K562 (cell line): Measurements from ENCODE around the gene CARD9. TPM values are rescaled to one million over a fixed set of nuclear protein-coding genes. Genes with fewer than 3 reads are reported as not detected.

ENCODE experiments used
- ATAC-seq: fragments of 200-7000 bp; cut with Tn5 transposase; 3 replicates; pipeline ENCODE4 v1.9.1; 2020; ENCODE audit warnings: moderate library complexity
- BruUV-seq: library from RNA; stranded (reverse); fragments of 400-500 nt; replicated peaks from 2 replicates; lab custom pipeline; 2021; lab: Mats Ljungman, UMichigan
- CTCF ChIA-PET: fragments of 300-600 bp; formaldehyde crosslinking; extraction: SDS; loops from one replicate; lab custom pipeline; 2021; ENCODE audit warnings: low intra/inter-chr PET ratio; lab: Yijun Ruan, JAX
- POLR2A ChIA-PET: fragments of 300-600, 350-650 bp; sonication (Branson Sonifier 250); formaldehyde crosslinking; extraction: SDS; loops from one replicate; lab custom pipeline; 2021; ENCODE audit warnings: antibody characterized with exemption, inconsistent platforms; lab: Yijun Ruan, JAX
- DNase-seq, 4 experiments: peaks; one replicate each; pipeline versions ENCODE4 v3.0.0 to v3.0.0-alpha.2; 2011 to 2018; ENCODE audit warnings: low spot score in 3 of 4, mixed read lengths in 3 of 4; ENCODE audit errors: extremely low read depth in 1 of 4
- FAIRE-seq: peaks from 2 replicates; lab custom pipeline; 2011; peaks lifted over from hg19 to GRCh38; lab: Jason Lieb, UNC
- H2AFZ ChIP-seq: 2 replicates; pipeline ENCODE4 v1.6.0; 2011; ENCODE audit warnings: low read depth, low read length, control low read depth, inconsistent platforms
- H3K27ac ChIP-seq: fragments of 200-600 bp; 3 replicates; pipeline ENCODE4 v1.8.0; 2011; ENCODE audit warnings: low read depth, mild to moderate bottlenecking, control low read depth, inconsistent platforms, low read length, moderate library complexity, mixed read lengths; ENCODE audit errors: extremely low read depth
- H3K27me3 ChIP-seq, 2 experiments: fragments of 300-600 bp in 1 of 2; 2 replicates in 1 of 2; 3 replicates in 1 of 2; pipeline versions ENCODE4 v1.6.0 to v1.8.0; 2011; ENCODE audit warnings: inconsistent platforms in 2 of 2, low read length in 2 of 2, mild to moderate bottlenecking in 1 of 2, mixed read lengths in 1 of 2, moderate library complexity in 1 of 2; ENCODE audit not compliant: control insufficient read depth in 2 of 2, insufficient read depth in 2 of 2
- H3K36me3 ChIP-seq: fragments of 300-600 bp; 3 replicates; pipeline ENCODE4 v1.8.0; 2011; ENCODE audit warnings: mild to moderate bottlenecking, low read length, inconsistent platforms; ENCODE audit not compliant: control insufficient read depth, insufficient read depth
- H3K4me1 ChIP-seq, 2 experiments: fragments of 200-600 bp in 1 of 2; replicated peaks in 1 of 2; 2 replicates in 1 of 2; 3 replicates in 1 of 2; pipeline versions ENCODE4 v1.5.1 to v1.8.0; 2011; ENCODE audit warnings: inconsistent platforms in 2 of 2, low read length in 2 of 2, mild to moderate bottlenecking in 1 of 2, mixed read lengths in 1 of 2, moderate library complexity in 1 of 2; ENCODE audit not compliant: control insufficient read depth in 2 of 2, insufficient read depth in 2 of 2
- H3K4me2 ChIP-seq: 2 replicates; pipeline ENCODE4 v1.6.1; 2011; ENCODE audit warnings: low read length, control low read depth, inconsistent platforms, mixed read lengths; ENCODE audit not compliant: insufficient read depth
- H3K4me3 ChIP-seq: fragments of 200-600 bp; sonication (generic), shearing (Covaris generic); 2 replicates; pipeline ENCODE4 v1.5.1; 2016; ENCODE audit warnings: control low read depth, inconsistent platforms
- H3K79me2 ChIP-seq: fragments of 200-600 bp; 3 replicates; pipeline ENCODE4 v1.8.0; 2011; ENCODE audit warnings: low read length, inconsistent platforms; ENCODE audit not compliant: control insufficient read depth, insufficient read depth
- H3K9ac ChIP-seq, 2 experiments: 2 replicates each; pipeline versions ENCODE4 v1.6.0 to v1.6.1; 2011; ENCODE audit warnings: low read depth in 2 of 2, low read length in 2 of 2, control low read depth in 1 of 2, inconsistent platforms in 1 of 2, mild to moderate bottlenecking in 1 of 2, mixed read lengths in 1 of 2; ENCODE audit not compliant: insufficient read depth in 1 of 2
- H3K9me1 ChIP-seq: one replicate; pipeline ENCODE4 v1.6.0; 2011; ENCODE audit warnings: inconsistent platforms, mild to moderate bottlenecking, low read length, moderate library complexity; ENCODE audit not compliant: control insufficient read depth, insufficient read depth
- H3K9me3 ChIP-seq: replicated peaks from 2 replicates; pipeline ENCODE4 v1.5.1; 2011; ENCODE audit warnings: low read depth, low read length, inconsistent platforms; ENCODE audit not compliant: control insufficient read depth, insufficient read depth
- H4K20me1 ChIP-seq: replicated peaks from 2 replicates; pipeline ENCODE4 v1.6.1; 2011; ENCODE audit warnings: low read length, inconsistent platforms, mixed read lengths; ENCODE audit not compliant: control insufficient read depth, insufficient read depth
- ARID3A ChIP-seq: IDR thresholded peaks from 2 replicates; pipeline ENCODE4 v1.6.1; 2012; ENCODE audit warnings: low read depth, low read length, improper control_type of control experiment, borderline replicate concordance
- BRD4 ChIP-seq: fragments of 200-600 bp; sonication (generic); IDR thresholded peaks from 2 replicates; pipeline ENCODE4 v1.6.1; 2017; ENCODE audit warnings: inconsistent platforms
- HNRNPL ChIP-seq: fragments of 200-400 bp; formaldehyde crosslinking; IDR thresholded peaks from 2 replicates; pipeline ENCODE4 v1.6.1; 2017; ENCODE audit warnings: low read depth, mild to moderate bottlenecking, low read length
- POLR2G ChIP-seq: fragments of 200-400 bp; formaldehyde crosslinking; IDR thresholded peaks from 2 replicates; pipeline ENCODE4 v1.6.1; 2017; ENCODE audit warnings: low read depth, mild to moderate bottlenecking, antibody characterized with exemption, low read length, moderate library complexity
- RBFOX2 ChIP-seq: fragments of 200-400 bp; formaldehyde crosslinking; IDR thresholded peaks from 2 replicates; pipeline ENCODE4 v1.6.1; 2017; ENCODE audit warnings: low read depth, mild to moderate bottlenecking, low read length, moderate library complexity
- USF1 ChIP-seq: sonication (generic); formaldehyde crosslinking; IDR thresholded peaks from 2 replicates; pipeline ENCODE4 v1.9.0; 2022; ENCODE audit warnings: mild to moderate bottlenecking, missing genetic modification reagents
- ZBTB33 ChIP-seq: sonication (generic); formaldehyde crosslinking; IDR thresholded peaks from 2 replicates; pipeline ENCODE4 v1.8.1; 2023; ENCODE audit warnings: mild to moderate bottlenecking, missing genetic modification reagents
- WGBS: fragments of 100-300 bp; shearing (Covaris generic); methylation state at CpG from one replicate; pipeline ENCODE4 v1.1.6; 2016; ENCODE audit warnings: low coverage, mixed read lengths; ENCODE audit not compliant: insufficient coverage; ENCODE audit errors: missing lambda C conversion rate; 5-methylcytosine and 5-hydroxymethylcytosine counted together
- in situ Hi-C: fragments of 300-500 bp; cut with MboI; formaldehyde crosslinking; loops from 4 replicates; pipeline ENCODE4 v1.15.0; 2018; ENCODE audit warnings: inconsistent platforms, mixed read lengths
- intact Hi-C: fragments of 100-400 bp; cut with micrococcal nuclease; formaldehyde crosslinking; loops from 2 replicates; pipeline ENCODE4 v1.14.2; 2022
- polyA plus RNA-seq, 8 experiments: library from polyadenylated mRNA; depleted of rRNA in 4 of 8; stranded (reverse) in 5 of 8; unstranded in 3 of 8; fragments of >200 nt; fragmentation: Nextera tagmentation in 2 of 8; fragmentation: Illumina TruSeq in 1 of 8; extraction: Ambion mirVana in 2 of 8; extraction: Trizol in 1 of 8; gene quantifications; 2 replicates each; pipeline versions ENCODE4 v1.2.1 to v1.2.3, GENCODE V29; 2011 to 2014; ENCODE audit warnings: inconsistent platforms in 1 of 8, missing spikeins in 1 of 8
- total RNA-seq, 7 experiments: library from RNA; depleted of rRNA in 6 of 7; stranded (reverse); fragments of >200 nt in 6 of 7; fragmentation: Illumina TruSeq in 2 of 7; extraction: Trizol in 2 of 7; gene quantifications; 2 replicates each; pipeline versions ENCODE4 v1.2.1 to v1.2.3, GENCODE V29; 2011 to 2021; ENCODE audit warnings: low replicate concordance in 1 of 7

Gene CARD9
- total and polyA plus RNA-seq, 9 of the 15 experiments (the other 6 are each of a cell fraction or from before 2014, with no cell fraction given), result 1.7 to 53.0 (median 9.7) TPM

GRCh38 chr9:136331556-136332481 is 41.6 kb downstream of the CARD9 start:
- H3K36me3 ChIP-seq, result no peaks in the 10 kb centered on the region
- no peaks in the 10 kb centered on the region for H3K27me3 ChIP-seq
- H3K9ac ChIP-seq, result no peak overlapping the region
- H3K79me2 ChIP-seq, result peaks cover 15% of the 10 kb centered on the region
- H4K20me1 ChIP-seq, result no peaks in the 10 kb centered on the region
- 68% methylated on average over 30 of the region's 46 CpGs for WGBS
- peaks cover 4 to 94% of the 10 kb centered on the region in 2 experiments for H3K4me1 ChIP-seq
- H2AFZ ChIP-seq, result no peak overlapping the region
- no peak overlapping the region for H3K27ac ChIP-seq
- CTCF ChIA-PET, result no interaction called here
- no peak for DNase-seq
- H3K9me1 ChIP-seq, result peaks cover 3% of the 10 kb centered on the region
- ATAC-seq, result no peak
- H3K9me3 ChIP-seq, result no peaks in the 10 kb centered on the region
- no peak overlapping the region for H3K4me3 ChIP-seq
- in situ Hi-C loops, result loop anchor here (25.0 kb wide), 1 partner anchor 305 kb away; no protein-coding TSS in a partner anchor
- peak; percentile 32; the same call in 1 of the 2 replicates for TF ChIP-seq RBFOX2
- 0 out of 2 replicates have a peak, but pooled peaks have one; percentile 21 for TF ChIP-seq POLR2G
- TF ChIP-seq ARID3A, result no peak
- peak; percentile 45; the same call in 1 of the 2 replicates for TF ChIP-seq ZBTB33
- 0 out of 2 replicates have a peak, but pooled peaks have one; percentile 50 for TF ChIP-seq HNRNPL
- TF ChIP-seq USF1 (CRISPR knock-in tag), result 0 out of 2 replicates have a peak, but pooled peaks have one; percentile 10
- TF ChIP-seq BRD4, result no peak
- intact Hi-C loops, result no loop called here
- no peak for FAIRE-seq
- no TSS peak for BruUV-seq
- POLR2A ChIA-PET, result interaction anchor here (0.7 kb wide), 1 partner anchor 14 kb away, joined by 4 read pairs; no protein-coding TSS in a partner anchor
- H3K4me2 ChIP-seq, result no peak overlapping the region
